SK-MEL-5 (cell line): ENCODE results near the gene A4GALT. TPM values are rescaled to one million over a fixed set of nuclear protein-coding genes. Genes with fewer than 3 reads are reported as not detected.
"Not testable (repeated sequence)": the region's sequence is repeated elsewhere in the genome, so short reads cannot be mapped to it uniquely, and the experiment has no call there.

Experiments
- DNase-seq: peaks from one replicate; pipeline ENCODE4 v3.0.0-alpha.2; 2016; ENCODE audit warnings: low read depth, low spot score
- in situ Hi-C: cut with HindIII; loops from 2 replicates; pipeline ENCODE4 v1.10.0; 2016; ENCODE audit warnings: low sequenced_read_pairs, high pct_unique_total_duplicates, low pct_unique_long_range_greater_than_20kb
- polyA plus RNA-seq, 2 experiments: library from polyadenylated mRNA; depleted of rRNA; stranded (reverse); fragments of >200 nt; gene quantifications; 2 replicates each; pipeline ENCODE4 v1.2.3, GENCODE V29; 2015
- total RNA-seq: library from RNA; depleted of rRNA; stranded (reverse); fragments of >200 nt; shearing (Covaris generic); gene quantifications from 2 replicates; pipeline ENCODE4 v1.2.3, GENCODE V29; 2014; rRNA removed

Gene A4GALT, protein sequence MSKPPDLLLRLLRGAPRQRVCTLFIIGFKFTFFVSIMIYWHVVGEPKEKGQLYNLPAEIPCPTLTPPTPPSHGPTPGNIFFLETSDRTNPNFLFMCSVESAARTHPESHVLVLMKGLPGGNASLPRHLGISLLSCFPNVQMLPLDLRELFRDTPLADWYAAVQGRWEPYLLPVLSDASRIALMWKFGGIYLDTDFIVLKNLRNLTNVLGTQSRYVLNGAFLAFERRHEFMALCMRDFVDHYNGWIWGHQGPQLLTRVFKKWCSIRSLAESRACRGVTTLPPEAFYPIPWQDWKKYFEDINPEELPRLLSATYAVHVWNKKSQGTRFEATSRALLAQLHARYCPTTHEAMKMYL
- total RNA-seq: 0.16 TPM in 1 of 2 replicates, not detected in the other
- polyA plus RNA-seq (2015; cell fraction: cytosol; rRNA removed): 0.94 and 1.6 TPM in 2 replicates
- polyA plus RNA-seq (2015; cell fraction: nucleus; rRNA removed): 1.1 TPM in 1 of 2 replicates, not detected in the other

DNA sequence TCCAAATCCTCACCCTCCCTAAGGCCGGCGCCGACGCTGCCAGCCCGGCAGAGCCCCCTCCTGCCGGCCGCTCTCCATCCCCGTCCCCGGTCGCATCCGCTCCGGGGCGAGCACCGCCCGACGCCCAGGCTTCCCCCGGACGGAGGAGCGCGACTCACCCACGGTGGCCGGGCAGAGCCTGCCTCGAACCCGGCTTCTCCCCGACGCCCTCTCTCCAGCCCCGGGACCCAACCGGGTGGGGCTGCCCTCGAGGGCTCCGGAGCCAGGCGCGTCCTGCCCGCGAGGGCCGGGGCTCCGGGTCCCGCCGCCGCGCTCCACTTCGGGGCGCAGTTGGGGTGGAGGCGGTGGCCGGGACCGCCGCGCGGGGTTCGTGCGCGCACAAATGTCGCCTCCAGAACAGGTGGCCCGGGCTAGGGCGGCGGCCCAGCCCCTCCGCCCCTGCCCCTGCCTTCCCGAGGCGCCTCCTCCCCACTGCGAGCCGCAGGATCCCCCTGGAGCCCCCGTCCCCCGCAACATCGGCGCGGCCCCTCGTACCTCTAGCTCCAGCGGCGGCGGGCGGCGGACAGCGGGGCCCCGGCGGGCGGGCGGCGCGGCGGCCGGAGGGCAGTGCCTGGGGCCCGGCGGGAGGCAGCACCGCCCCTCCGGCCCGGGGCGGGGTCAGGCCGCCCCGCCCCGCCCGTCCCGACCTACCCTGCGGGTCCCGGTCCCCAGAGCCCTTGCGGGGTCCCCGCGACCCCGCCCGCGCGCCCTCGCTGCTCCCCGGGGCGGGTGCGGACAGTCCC is at the start of gene A4GALT:
A4GALT (minus strand) TSS at position 608 of the 782 bp plus-strand sequence. CDS start 26,919 bp downstream, outside the sequence.
- no peak for DNase-seq

DNA sequence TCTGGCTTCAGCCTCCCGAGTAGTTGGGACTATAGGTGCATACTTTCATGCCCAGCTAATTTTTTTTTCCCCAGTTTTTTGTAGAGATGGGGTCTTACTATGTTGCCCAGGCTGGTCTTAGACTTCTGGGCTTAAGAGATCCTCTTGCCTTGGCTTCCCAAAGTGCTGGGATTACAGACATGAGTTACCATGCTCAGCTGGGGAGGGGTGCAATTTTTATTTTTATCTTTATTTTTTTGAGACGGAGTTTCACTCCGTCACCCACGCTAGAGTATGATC is 49.7 kb upstream of the A4GALT start:
- in situ Hi-C loops: no loop called here
- DNase-seq: no peak

More for the DNA sequence above, at the start of gene A4GALT:
- in situ Hi-C loops: no loop called here

DNA sequence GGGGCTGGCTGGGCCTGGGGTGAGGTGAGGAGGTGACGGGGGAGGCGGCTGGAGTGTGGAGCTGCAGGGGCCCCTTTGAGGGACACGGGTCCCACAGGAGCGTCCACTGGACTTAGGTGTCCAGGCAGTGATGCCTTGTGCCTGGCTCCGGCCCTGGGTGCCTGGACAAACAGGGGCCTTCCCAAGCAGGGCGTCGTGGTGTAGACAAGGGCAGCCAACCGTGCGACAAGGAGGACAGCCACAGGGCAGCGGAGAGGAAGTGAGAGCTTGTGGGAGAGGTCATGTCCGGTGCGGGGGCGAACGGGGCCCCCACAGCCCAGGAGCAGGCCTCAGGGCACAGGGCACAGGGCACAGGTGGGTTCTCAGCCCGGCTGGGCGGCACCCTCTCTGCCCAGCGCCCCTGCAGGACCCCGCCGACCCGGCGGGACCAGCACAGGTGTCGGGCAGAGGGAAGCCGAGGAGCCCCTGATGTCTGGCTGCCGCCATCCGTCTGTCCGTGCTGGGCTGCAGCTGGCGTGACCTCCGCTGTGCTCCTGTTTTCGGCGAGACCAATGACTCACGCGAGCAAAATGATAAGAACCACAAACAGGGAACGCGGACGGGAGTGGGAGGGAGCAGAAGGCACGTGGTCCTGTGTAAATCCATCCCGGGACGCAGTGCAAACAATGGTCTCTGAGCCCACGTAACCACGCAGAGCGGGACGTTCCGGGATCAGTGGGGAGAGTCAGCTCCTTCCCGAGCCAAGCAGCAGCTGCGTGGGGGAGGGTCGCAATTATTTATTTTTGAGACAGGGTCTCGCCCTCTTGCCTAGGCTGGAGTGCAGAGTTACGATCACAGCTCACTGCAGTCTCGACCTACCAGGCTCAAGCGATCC is 49.1 kb upstream of the A4GALT start:
- DNase-seq: no peak
- in situ Hi-C loops: no loop called here

DNA sequence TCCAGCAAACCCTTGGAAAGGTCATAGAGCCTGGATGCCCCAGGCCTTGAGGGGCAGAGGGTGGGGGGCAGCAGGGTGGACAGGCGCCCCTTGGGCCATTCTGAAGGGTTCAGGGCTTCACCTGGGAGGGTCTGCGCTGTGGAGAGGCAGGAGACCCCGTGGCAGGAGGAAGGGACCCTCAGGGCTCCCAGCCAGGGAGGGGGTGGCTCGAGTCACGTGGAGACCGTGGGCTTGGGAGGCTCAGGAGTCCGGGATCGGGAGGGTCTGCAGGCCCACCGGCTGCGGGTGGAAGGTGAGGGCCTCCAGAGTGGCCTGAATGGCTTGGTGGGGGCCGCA is 48.5 kb upstream of the A4GALT start:
- in situ Hi-C loops: no loop called here
- DNase-seq: no peak

DNA sequence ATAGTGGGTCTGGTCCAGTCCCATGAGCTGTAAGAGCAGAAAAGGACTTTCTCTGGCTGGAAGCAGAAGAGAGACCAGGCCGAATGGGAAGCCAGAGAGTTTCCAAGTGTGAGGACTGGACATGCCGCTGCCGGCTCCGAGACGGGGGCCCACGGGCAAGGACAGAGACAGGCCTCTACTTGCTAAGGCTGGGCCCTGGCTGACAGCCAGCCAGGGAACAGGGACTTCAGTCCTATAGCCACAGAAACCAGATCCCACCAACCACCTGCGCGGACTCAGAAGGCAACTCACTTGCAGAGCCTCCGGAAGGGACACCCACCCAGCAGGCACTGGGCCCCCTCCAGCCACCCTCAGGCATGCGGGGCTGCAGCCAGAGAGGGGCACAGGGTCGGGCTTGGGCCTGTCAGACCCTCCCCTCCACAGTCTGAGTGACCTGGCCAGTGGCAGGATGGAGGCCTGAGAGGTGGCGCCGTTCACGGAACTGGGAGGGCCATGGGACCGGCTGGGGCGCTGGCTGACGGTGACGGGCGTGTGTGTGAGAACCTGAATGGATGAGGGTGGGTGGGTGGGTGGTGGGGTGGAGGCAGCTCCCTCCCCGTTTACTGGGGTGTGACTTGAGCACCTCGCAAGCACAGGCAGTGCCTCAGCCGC is 47.8 kb upstream of the A4GALT start:
- DNase-seq: no peak
- in situ Hi-C loops: no loop called here

DNA sequence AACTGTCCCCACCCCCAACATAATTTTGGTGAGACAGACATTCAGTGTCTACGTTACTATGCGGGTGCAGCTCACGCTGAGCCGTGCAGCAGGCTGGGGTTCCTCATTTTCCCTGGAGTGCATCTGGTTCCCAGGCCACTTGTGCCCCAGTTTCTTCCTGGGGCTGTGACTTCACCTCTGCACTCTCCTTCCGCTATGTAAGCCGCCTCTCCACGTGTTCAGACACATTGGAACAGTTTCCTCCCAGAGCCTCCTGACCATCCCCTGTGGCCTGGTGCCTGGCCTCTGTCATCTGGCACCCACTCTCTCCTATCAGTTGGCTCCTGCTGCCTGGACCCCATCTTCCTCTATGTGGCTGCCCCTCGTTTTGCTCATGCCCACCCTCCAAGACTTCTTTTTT is 46.2 kb upstream of the A4GALT start:
- in situ Hi-C loops: no loop called here
- DNase-seq: no peak

DNA sequence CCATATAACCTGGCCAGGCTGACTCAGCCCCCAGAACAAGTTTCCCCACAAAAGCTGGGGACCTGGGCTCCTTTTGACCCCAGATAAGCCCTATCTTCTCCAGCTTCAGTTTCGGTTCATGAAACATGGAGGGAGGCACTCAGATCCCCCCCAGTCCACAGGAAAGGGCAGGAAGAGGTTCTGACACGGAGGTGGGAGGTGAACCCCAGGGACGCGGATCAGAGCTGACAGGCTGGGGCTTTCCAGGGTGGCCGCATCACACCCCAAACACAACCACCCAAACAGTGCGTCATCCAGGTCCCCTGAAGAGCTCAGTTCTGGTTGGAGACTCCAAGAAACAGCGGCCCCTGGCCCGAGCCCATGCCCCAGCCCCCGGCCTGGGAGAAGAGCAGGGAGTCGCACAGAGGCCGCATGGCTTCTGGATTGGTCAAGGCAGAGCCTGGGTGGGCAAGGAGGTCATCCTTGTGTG is 44.3 kb upstream of the A4GALT start:
- no peak for DNase-seq
- in situ Hi-C loops: no loop called here

DNA sequence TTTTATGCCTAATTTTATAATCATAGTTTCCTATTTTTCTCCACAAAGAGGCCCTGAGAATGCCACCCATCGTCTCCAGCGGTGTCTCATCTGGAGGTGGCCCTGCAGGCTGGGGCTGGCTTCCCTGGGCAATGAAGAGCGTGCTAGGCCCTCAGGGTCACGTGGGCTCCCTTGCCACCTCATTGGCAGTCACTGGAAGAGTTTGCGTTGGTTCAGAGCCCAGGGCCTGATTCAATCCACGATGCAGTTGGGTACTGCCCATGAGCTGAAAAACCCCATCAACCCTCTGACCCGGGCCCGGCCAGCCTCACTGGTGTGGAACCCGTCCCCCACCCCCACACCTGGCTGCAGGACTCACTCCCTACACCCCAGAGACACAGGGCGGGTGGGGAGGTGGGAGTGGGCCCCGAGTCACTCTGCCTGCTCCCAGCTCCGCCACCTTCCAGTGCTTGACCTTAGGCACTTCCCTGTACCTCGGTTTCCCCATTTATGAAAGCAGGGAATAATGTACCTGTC is 43.4 kb upstream of the A4GALT start:
- in situ Hi-C loops: no loop called here

DNA sequence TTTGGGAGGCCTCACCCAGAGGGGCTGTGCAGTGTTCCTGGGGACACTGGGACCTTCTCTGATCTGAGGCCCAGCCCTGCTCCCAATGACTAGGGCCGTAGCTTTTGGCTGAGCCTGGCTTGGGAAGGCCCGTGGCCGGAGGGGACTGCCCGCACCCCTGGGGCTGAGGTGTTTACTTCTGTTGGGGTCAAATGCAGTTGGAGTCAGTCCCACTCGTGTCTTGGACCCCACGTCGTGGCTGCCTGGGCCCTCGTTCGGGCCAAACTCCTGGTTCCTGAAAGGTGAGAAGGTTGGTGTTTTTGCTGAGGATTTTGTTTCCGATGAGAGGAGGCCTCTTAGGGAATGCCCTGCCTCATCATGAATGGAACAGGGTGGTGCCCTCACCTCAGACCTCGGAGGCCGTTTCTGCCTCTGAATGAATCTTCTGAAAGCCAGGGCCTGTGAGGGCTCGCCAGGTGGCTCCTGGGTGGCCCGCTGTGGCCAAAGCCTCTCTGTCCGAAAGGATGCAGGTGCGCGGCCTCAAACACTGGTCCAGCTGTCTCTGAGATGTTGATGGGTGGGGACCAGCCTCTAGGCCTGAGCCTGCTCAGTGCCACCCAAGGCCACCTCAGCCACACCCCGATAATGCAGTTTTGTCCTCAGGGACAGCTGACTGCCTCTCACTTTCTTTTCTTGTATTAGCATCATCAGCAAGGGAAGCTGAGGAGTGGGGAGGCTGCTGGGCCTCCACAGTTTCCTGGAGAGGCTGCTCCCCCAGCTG is 40.3 kb upstream of the A4GALT start:
- no peak for DNase-seq
- in situ Hi-C loops: no loop called here

More for the DNA sequence above, 43.4 kb upstream of the A4GALT start:
- DNase-seq: no peak

DNA sequence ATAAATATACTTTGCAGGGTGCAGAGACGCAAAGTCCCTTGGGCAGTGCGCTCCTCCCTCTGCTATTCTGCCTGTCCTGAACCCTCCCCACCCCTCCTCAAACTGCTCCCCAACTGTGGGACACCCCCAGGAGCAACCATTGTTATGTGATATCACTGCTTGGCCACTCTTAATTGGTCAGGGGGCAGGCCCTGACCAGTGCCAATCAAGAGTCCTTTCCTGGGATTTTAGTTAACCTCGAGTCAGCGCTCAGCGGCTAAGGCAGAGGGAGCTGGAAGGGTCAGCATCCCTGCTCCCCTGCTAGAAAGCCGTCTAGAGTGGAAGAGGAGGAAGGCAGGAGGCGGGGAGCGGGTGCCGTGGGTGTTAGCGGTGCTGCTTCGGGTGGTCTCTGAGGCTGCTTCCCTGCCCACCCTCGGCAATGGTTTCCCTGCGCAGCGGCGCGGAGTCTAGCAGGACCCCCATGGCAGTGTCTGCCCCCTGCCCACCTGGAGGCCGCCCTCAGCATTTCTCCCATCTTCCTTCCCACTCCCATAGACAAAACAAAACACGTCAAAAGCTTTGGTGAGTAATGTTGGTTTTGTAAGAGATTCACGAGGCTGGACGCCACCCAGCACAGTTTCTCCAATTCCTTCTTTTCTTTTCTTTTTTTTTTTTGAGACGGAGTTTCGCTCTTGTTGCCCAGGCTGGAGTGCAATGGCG is 38.4 kb upstream of the A4GALT start:
- in situ Hi-C loops: no loop called here
- no peak for DNase-seq

DNA sequence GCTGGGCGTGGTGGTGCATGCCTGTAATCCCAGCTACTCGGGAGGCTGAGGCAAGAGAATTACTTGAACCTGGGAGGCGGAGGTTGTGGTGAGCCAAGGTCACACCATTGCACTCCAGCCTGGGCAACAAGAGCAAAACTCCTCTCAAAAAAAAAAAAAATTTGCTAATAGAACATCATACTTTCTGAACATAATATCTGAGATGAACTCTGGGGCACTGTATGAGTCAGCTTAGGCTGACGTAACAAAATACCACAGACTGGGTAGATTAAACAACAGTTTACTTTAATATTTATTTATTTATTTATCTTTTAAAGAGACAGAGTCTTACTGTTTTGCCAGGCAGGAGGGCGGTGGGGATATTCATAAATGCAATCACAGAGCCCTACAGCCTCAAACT is 34.9 kb upstream of the A4GALT start:
- in situ Hi-C loops: not testable (repeated sequence)
- DNase-seq: peak; percentile 73

DNA sequence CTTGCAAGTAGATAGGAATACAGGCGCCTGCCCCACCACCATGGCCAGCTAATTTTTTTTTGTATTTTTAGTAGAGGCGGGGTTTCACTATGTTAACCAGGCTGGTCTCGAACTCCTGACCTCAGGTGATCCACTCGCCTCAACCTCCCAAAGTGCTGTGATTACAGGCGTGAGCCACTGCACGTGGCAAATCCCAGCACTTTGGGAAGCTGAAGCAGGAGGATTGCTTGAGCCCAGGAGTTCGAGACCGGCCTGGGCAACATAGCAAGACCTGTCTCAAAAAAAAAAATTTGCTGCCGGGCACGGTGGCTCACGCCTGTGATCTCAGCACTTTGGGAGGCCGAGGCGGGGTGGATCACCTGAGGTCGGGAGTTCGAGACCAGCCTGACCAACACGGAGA is 34.5 kb upstream of the A4GALT start:
- in situ Hi-C loops, DNase-seq: not testable (repeated sequence)

DNA sequence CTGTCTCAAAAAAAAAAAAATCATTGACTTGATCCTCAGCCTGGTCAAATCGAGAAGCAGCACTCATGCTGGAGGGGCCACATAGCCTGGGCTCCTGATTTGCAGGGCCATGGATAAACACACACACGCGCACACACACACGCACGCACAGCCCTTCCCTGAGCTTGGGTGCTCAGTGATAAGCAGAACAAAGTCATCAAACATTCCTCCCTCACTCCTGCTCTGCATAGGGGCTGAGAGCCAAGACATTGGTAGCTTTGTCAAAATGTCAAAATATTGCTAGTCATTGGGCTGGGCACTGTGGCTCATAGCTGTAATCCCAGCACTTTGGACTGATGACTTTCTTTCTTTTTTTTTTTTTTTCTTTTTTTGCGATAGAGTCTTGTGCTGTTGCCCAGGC is 34.0 kb upstream of the A4GALT start:
- DNase-seq: peak; percentile 73
- in situ Hi-C loops: no loop called here

DNA sequence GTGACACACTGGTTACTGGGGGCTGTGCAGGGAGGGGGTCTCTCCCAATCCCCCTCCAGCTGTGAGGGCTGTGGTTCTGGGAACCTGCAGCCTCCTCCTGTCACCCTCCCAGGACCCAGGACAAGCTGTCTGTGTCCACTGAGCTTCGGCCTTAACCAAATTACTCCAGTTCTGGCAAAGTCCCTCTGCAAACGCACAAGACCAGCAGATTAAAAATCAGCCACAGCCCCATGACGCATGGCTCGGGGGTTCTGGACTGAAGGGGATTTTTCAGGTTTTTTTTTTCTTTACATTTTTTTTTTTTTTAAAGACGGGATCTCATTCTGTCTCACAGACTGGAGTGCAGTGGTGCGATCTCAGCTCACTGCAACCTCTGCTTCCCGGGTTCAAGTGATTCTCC is 32.2 kb upstream of the A4GALT start:
- no peak for DNase-seq
- in situ Hi-C loops: no loop called here

DNA sequence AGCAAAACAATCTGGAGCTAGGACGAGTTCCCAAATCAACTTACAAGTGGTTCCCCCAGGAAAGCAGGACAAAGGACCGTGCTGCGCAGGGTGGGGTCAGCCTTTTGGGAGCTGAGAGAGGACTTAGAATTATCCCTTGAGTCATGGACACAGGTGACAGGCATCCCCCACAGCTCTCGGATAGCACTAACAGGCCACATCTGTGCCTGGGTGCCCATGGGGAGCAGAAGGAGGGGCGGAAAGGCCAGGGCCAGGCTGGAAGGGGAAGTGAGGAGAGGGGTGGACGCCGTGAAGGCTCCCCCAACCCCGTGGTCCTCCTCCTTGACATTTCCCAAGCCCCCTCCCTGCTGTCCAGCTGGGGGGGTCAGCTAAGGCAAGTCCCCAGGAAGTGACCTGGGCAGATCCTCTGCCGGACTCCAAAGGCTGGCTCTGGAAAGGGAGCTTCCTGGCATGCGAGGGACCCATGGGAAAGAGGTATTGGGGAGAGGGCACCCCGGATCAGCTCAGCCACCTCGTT is 31.6 kb upstream of the A4GALT start:
- no peak for DNase-seq
- in situ Hi-C loops: no loop called here

DNA sequence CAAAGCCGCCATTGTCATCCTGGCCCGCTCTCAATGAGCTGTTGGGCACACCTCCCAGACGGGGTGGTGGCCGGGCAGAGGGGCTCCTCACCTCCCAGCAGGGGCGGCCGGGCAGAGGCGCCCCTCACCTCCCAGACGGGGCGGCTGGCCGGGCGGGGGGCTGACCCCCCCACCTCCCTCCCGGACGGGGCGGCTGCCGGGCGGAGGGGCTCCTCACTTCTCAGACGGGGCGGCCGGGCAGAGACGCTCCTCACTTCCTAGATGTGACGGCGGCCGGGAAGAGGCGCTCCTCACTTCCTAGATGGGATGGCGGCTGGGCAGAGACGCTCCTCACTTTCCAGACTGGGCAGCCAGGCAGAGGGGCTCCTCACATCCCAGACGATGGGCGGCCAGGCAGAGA is 29.8 kb upstream of the A4GALT start:
- DNase-seq, in situ Hi-C loops: not testable (repeated sequence)
